Astrocyte (in vitro differentiated cells and primary cell): ENCODE data around the gene PNMA5. TPM values are rescaled to one million over a fixed set of nuclear protein-coding genes. Genes with fewer than 3 reads are reported as not detected.
"Not testable (repeated sequence)": the region's sequence is repeated elsewhere in the genome, so short reads cannot be mapped to it uniquely, and the experiment has no call there.

Experiments used
- DNase-seq: peaks from one replicate; pipeline ENCODE4 v3.0.0-alpha.2; 2010; ENCODE audit warnings: low read depth
- FAIRE-seq: peaks from 2 replicates; lab custom pipeline; 2011; peaks lifted over from hg19 to GRCh38; lab: Jason Lieb, UNC
- H2AFZ ChIP-seq: 2 replicates; pipeline ENCODE4 v1.6.0; 2012; ENCODE audit warnings: low read depth, low read length, inconsistent platforms
- H3K27ac ChIP-seq: 2 replicates; pipeline ENCODE4 v1.5.1; 2011; ENCODE audit warnings: low read depth, low read length, inconsistent platforms
- H3K27me3 ChIP-seq: 2 replicates; pipeline ENCODE4 v1.6.0; 2011; ENCODE audit warnings: low read length, inconsistent platforms; ENCODE audit not compliant: insufficient read depth
- H3K36me3 ChIP-seq: 2 replicates; pipeline ENCODE4 v1.5.1; 2011; ENCODE audit warnings: low read length, inconsistent platforms; ENCODE audit not compliant: insufficient read depth
- H3K4me1 ChIP-seq: 2 replicates; pipeline ENCODE4 v1.5.1; 2011; ENCODE audit warnings: low read length, inconsistent platforms; ENCODE audit not compliant: insufficient read depth
- H3K4me2 ChIP-seq: 2 replicates; pipeline ENCODE4 v1.6.0; 2012; ENCODE audit warnings: low read length, inconsistent platforms
- H3K4me3 ChIP-seq: 2 replicates; pipeline ENCODE4 v1.5.1; 2011; ENCODE audit warnings: low read depth, mild to moderate bottlenecking, low read length, inconsistent platforms; ENCODE audit not compliant: insufficient read depth
- H3K79me2 ChIP-seq: 2 replicates; pipeline ENCODE4 v1.6.0; 2012; ENCODE audit warnings: mild to moderate bottlenecking, low read length, inconsistent platforms; ENCODE audit not compliant: insufficient read depth
- H3K9ac ChIP-seq: 2 replicates; pipeline ENCODE4 v1.6.0; 2012; ENCODE audit warnings: mild to moderate bottlenecking, low read length, inconsistent platforms
- H3K9me3 ChIP-seq: 2 replicates; pipeline ENCODE4 v1.5.1; 2012; ENCODE audit warnings: low read depth, mild to moderate bottlenecking, low read length, inconsistent platforms; ENCODE audit not compliant: insufficient read depth
- H4K20me1 ChIP-seq: 2 replicates; pipeline ENCODE4 v1.6.0; 2012; ENCODE audit warnings: low read length, inconsistent platforms; ENCODE audit not compliant: insufficient read depth
- H3K27ac Mint-ChIP-seq: one replicate; pipeline ENCODE4 v1.8.0; 2021; ENCODE audit warnings: mild to moderate bottlenecking, mixed read lengths; ENCODE audit not compliant: unreplicated experiment
- H3K27me3 Mint-ChIP-seq: one replicate; pipeline ENCODE4 v1.8.0; 2021; ENCODE audit warnings: low read depth, mixed read lengths; ENCODE audit not compliant: unreplicated experiment
- H3K36me3 Mint-ChIP-seq: one replicate; pipeline ENCODE4 v1.8.0; 2021; ENCODE audit warnings: low read depth, mixed read lengths; ENCODE audit not compliant: unreplicated experiment
- H3K4me1 Mint-ChIP-seq: one replicate; pipeline ENCODE4 v1.8.0; 2021; ENCODE audit warnings: low read depth, mixed read lengths; ENCODE audit not compliant: unreplicated experiment
- H3K4me3 Mint-ChIP-seq: one replicate; pipeline ENCODE4 v1.8.0; 2021; ENCODE audit warnings: mild to moderate bottlenecking, moderate library complexity, mixed read lengths; ENCODE audit not compliant: unreplicated experiment
- H3K9me3 Mint-ChIP-seq: one replicate; pipeline ENCODE4 v1.8.0; 2021; ENCODE audit warnings: mild to moderate bottlenecking, mixed read lengths; ENCODE audit not compliant: unreplicated experiment
- EZH2 ChIP-seq: IDR thresholded peaks from 2 replicates; pipeline ENCODE4 v1.6.1; 2012; ENCODE audit warnings: mild to moderate bottlenecking, low read length, inconsistent platforms; ENCODE audit not compliant: insufficient read depth
- total RNA-seq: library from RNA; stranded (reverse); gene quantifications from 2 replicates; pipeline ENCODE4 v1.2.1, GENCODE V29; 2021
- TF ChIP-seq, protein P1 (sequence below): IDR thresholded peaks from 2 replicates; pipeline ENCODE4 v1.5.1; 2011; ENCODE audit warnings: low read depth, mild to moderate bottlenecking, inconsistent platforms, low read length, moderate library complexity; ENCODE audit not compliant: insufficient read depth

The PNMA5 gene
- total RNA-seq, 1 donor from 2014 or later: not detected

DNA sequence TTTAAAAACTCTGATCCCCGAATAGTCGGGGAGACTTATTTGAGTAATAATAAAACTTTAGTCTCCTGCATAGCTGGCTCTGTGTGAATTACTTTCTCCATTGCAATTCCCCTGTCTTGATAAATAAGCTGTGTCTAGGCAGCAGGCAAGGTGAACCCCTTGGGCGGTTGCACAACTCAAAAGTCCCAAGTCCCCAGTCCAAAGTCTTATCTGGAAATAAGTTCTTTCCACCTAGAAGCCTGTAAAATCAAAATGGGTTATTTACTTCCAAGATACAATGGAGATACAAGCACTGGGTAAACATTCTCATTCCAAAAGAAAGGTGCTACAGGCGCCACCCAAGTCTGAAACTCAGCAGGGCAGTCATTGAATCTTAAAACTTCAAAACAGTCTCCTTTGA, 10.1 kb upstream of the PNMA5 start:
- Mint-ChIP-seq H3K4me3 (no peak overlapping the region), H3K27ac (no peak overlapping the region), H3K36me3 (no peaks in the 10 kb centered on the region), H3K27me3 (peaks cover 21% of the 10 kb centered on the region), H3K9me3 (peaks cover 2% of the 10 kb centered on the region), H3K4me1 (no peaks in the 10 kb centered on the region)
- TF ChIP-seq EZH2: no peak
- TF ChIP-seq, protein P1, sequence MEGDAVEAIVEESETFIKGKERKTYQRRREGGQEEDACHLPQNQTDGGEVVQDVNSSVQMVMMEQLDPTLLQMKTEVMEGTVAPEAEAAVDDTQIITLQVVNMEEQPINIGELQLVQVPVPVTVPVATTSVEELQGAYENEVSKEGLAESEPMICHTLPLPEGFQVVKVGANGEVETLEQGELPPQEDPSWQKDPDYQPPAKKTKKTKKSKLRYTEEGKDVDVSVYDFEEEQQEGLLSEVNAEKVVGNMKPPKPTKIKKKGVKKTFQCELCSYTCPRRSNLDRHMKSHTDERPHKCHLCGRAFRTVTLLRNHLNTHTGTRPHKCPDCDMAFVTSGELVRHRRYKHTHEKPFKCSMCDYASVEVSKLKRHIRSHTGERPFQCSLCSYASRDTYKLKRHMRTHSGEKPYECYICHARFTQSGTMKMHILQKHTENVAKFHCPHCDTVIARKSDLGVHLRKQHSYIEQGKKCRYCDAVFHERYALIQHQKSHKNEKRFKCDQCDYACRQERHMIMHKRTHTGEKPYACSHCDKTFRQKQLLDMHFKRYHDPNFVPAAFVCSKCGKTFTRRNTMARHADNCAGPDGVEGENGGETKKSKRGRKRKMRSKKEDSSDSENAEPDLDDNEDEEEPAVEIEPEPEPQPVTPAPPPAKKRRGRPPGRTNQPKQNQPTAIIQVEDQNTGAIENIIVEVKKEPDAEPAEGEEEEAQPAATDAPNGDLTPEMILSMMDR: no peak
- no peaks in the 10 kb centered on the region for H3K79me2 ChIP-seq
- no peak for FAIRE-seq
- H3K4me3 ChIP-seq: no peak overlapping the region
- H3K27ac ChIP-seq: no peak overlapping the region
- no peak overlapping the region for H2AFZ ChIP-seq
- H3K27me3 ChIP-seq: no peaks in the 10 kb centered on the region
- no peak for DNase-seq
- H3K4me2 ChIP-seq: no peak overlapping the region
- H3K9me3 ChIP-seq: no peaks in the 10 kb centered on the region
- no peaks in the 10 kb centered on the region for H3K4me1 ChIP-seq
- no peaks in the 10 kb centered on the region for H3K36me3 ChIP-seq
- no peaks in the 10 kb centered on the region for H4K20me1 ChIP-seq
- no peak overlapping the region for H3K9ac ChIP-seq

DNA sequence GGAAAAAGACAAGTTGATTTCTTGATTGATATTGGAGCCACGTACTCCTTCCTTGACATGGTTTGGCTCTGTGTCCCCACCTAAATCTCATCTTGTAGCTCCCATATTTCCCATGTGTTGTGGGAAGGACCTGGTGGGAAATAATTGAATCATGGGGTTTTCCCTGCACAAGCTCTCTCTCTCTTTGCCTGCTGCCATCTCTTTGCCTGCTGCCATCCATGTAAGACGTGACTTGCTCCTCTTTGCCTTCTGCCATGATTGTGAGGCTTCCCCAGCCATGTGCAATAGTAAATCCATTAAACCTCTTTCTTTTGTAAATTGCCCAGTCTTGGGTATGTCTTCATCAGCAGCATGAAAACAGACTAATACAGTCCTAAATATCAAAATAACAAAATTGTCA, 8.3 kb upstream of the PNMA5 start:
- H3K27me3 Mint-ChIP-seq: peaks cover 21% of the 10 kb centered on the region
- not testable (repeated sequence) for H3K4me3 Mint-ChIP-seq, H3K9me3 Mint-ChIP-seq, H3K4me1 Mint-ChIP-seq, H3K27ac ChIP-seq, DNase-seq, FAIRE-seq, H3K4me2 ChIP-seq, H3K79me2 ChIP-seq, H3K27me3 ChIP-seq, H3K36me3 ChIP-seq, H3K36me3 Mint-ChIP-seq, H3K4me3 ChIP-seq, H3K9me3 ChIP-seq, H2AFZ ChIP-seq, H3K27ac Mint-ChIP-seq, H3K4me1 ChIP-seq, H3K9ac ChIP-seq, H4K20me1 ChIP-seq

DNA sequence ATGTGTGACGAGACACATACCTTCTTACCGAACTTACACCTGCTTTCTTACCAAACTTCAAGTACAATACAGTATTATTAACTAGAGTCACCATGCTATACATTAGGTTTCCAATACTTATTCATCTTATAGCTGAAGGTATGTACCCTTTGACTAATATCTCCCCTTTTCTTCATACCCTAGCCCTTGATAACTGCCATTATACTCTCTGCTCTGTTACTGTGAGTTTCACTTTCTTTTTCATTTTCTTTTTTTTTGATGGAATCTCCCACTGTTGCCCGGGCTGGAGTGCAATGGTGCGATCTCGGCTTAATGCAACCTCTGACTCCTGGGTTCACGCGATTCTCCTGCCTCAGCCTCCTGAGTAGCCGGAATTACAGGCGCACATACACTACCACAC, 3.4 kb upstream of the PNMA5 start:
- H3K36me3 Mint-ChIP-seq: no peaks in the 10 kb centered on the region
- Histone ChIP-seq H3K4me2 (no peak overlapping the region), H3K79me2 (no peaks in the 10 kb centered on the region), H3K4me3 (no peak overlapping the region), H3K9me3 (no peaks in the 10 kb centered on the region), H3K4me1 (no peaks in the 10 kb centered on the region), H3K36me3 (no peaks in the 10 kb centered on the region), H2AFZ (no peak overlapping the region), H3K27ac (no peak overlapping the region), H3K27me3 (no peaks in the 10 kb centered on the region), H4K20me1 (no peaks in the 10 kb centered on the region), H3K9ac (no peak overlapping the region)
- FAIRE-seq: peak; percentile 87
- no peaks in the 10 kb centered on the region for H3K9me3 Mint-ChIP-seq
- DNase-seq: no peak
- H3K4me3 Mint-ChIP-seq: no peak overlapping the region
- H3K27ac Mint-ChIP-seq: no peak overlapping the region
- no peak for TF ChIP-seq EZH2
- TF ChIP-seq, protein P1: no peak
- no peaks in the 10 kb centered on the region for H3K4me1 Mint-ChIP-seq
- peaks cover 13% of the 10 kb centered on the region for H3K27me3 Mint-ChIP-seq
